Measurements from ENCODE around the gene KPNA1. TPM values are rescaled to one million over a fixed set of nuclear protein-coding genes. Genes with fewer than 3 reads are reported as not detected.

Gene KPNA1
- polyA plus RNA-seq, 3 donors, result 18.0 to 41.2 (median 38.5) TPM

GRCh38 chr3:122496508-122496907, 18.2 kb downstream of the KPNA1 start:
- Mint-ChIP-seq H3K4me3 (no peak overlapping the region), H3K9me3 (no peaks in the 10 kb centered on the region), H3K4me1 (peaks cover 51% of the 10 kb centered on the region), H3K27me3 (ENCODE audit: low read depth in 3 of 3) (no peaks in the 10 kb centered on the region), H3K36me3 (peaks cover 33 to 35% of the 10 kb centered on the region in 2 donors), H3K27ac (peak overlapping the region; percentile 11 to 88 (median 73))
- no peaks in the 10 kb centered on the region for H3K9me3 ChIP-seq (replicated peaks in 1 of 2; ENCODE audit: control insufficient read depth in 1 of 2, insufficient read depth in 1 of 2, low read length in 2 of 2)
- H4K20me1 ChIP-seq (ENCODE audit: insufficient read depth, low read length), result peaks cover 23% of the 10 kb centered on the region
- peaks cover 82% of the 10 kb centered on the region for H3K79me2 ChIP-seq (ENCODE audit: insufficient read depth, low read length)
- WGBS (ENCODE audit: insufficient coverage), result 0% methylated on average over 1 of the region's 2 CpGs
- peaks cover 22 to 46% of the 10 kb centered on the region in 2 donors for H3K36me3 ChIP-seq (replicated peaks in 1 of 2; ENCODE audit: control insufficient read depth in 1 of 2, insufficient read depth in 2 of 2, low read length in 2 of 2)
- no peak overlapping the region for H3K4me2 ChIP-seq (replicated peaks; ENCODE audit: extremely low read depth, low read length, poor library complexity, severe bottlenecking)
- no peak overlapping the region for H3K4me3 ChIP-seq (replicated peaks in 1 of 3; ENCODE audit: low read depth in 2 of 3, low read length in 3 of 3)
- intact Hi-C loops (cut with micrococcal nuclease), result no loop called here
- H3K9ac ChIP-seq (ENCODE audit: insufficient read depth, low read length, poor library complexity, severe bottlenecking), result no peak overlapping the region
- H3K4me1 ChIP-seq (ENCODE audit: control insufficient read depth in 1 of 2, insufficient read depth in 2 of 2, low read length in 2 of 2), result peaks cover 21 to 54% of the 10 kb centered on the region in 2 donors
- DNase-seq, result no peak
- H3K27me3 ChIP-seq (ENCODE audit: control insufficient read depth in 2 of 2, insufficient read depth in 2 of 2, low read length in 2 of 2), result no peaks in the 10 kb centered on the region
- peak overlapping the region in 1 of 2 donors; percentile 83 for H3K27ac ChIP-seq (ENCODE audit: low read depth in 1 of 2, low read length in 2 of 2)
- no peak overlapping the region for H2AFZ ChIP-seq (ENCODE audit: insufficient read depth, low read depth, low read length, poor library complexity, severe bottlenecking)
- TF ChIP-seq CTCF (IDR thresholded peaks at IDR 0.05), result no peak

GRCh38 chr3:122493296-122493695, 21.4 kb downstream of the KPNA1 start:
- intact Hi-C loops (cut with micrococcal nuclease), result no loop called here
- peaks cover 40 to 56% of the 10 kb centered on the region in 2 donors for H3K36me3 Mint-ChIP-seq
- Histone ChIP-seq H2AFZ (ENCODE audit: insufficient read depth, low read depth, low read length, poor library complexity, severe bottlenecking) (no peak overlapping the region), H3K9me3 (replicated peaks in 1 of 2; ENCODE audit: control insufficient read depth in 1 of 2, insufficient read depth in 1 of 2, low read length in 2 of 2) (no peaks in the 10 kb centered on the region), H3K4me1 (ENCODE audit: control insufficient read depth in 1 of 2, insufficient read depth in 2 of 2, low read length in 2 of 2) (peaks cover 19 to 25% of the 10 kb centered on the region in 2 donors), H4K20me1 (ENCODE audit: insufficient read depth, low read length) (peaks cover 25% of the 10 kb centered on the region), H3K27ac (ENCODE audit: low read depth in 1 of 2, low read length in 2 of 2) (no peak overlapping the region), H3K4me2 (replicated peaks; ENCODE audit: extremely low read depth, low read length, poor library complexity, severe bottlenecking) (no peak overlapping the region), H3K27me3 (ENCODE audit: control insufficient read depth in 2 of 2, insufficient read depth in 2 of 2, low read length in 2 of 2) (no peaks in the 10 kb centered on the region), H3K9ac (ENCODE audit: insufficient read depth, low read length, poor library complexity, severe bottlenecking) (no peak overlapping the region), H3K79me2 (ENCODE audit: insufficient read depth, low read length) (peaks cover 57% of the 10 kb centered on the region), H3K36me3 (replicated peaks in 1 of 2; ENCODE audit: control insufficient read depth in 1 of 2, insufficient read depth in 2 of 2, low read length in 2 of 2) (peaks cover 28 to 77% of the 10 kb centered on the region in 2 donors), H3K4me3 (replicated peaks in 1 of 3; ENCODE audit: low read depth in 2 of 3, low read length in 3 of 3) (no peak overlapping the region)
- no peak overlapping the region for H3K4me3 Mint-ChIP-seq
- peak overlapping the region in 1 of 7 donors; percentile 1 for H3K27ac Mint-ChIP-seq
- peaks cover 24% of the 10 kb centered on the region for H3K4me1 Mint-ChIP-seq
- no peak for TF ChIP-seq CTCF (IDR thresholded peaks at IDR 0.05)
- no CpG with 5 or more reads among the region's 3 CpGs for WGBS (ENCODE audit: insufficient coverage)
- H3K27me3 Mint-ChIP-seq (ENCODE audit: low read depth in 3 of 3), result no peaks in the 10 kb centered on the region
- DNase-seq, result no peak
- H3K9me3 Mint-ChIP-seq, result no peaks in the 10 kb centered on the region
